K562 (cell line): ENCODE data around the gene SLC12A6.

Source experiments
- ATF2 ChIP-seq: sonication (generic); formaldehyde crosslinking; IDR thresholded peaks from 2 replicates; pipeline ENCODE4 v1.8.1; 2022; ENCODE audit warnings: missing genetic modification reagents
- CEBPG ChIP-seq, 3 experiments: fragments of 200-800 bp in 1 of 3; sonication (Bioruptor generic) in 1 of 3; sonication (generic) in 1 of 3; formaldehyde crosslinking in 1 of 3; IDR thresholded peaks in 2 of 3; conservative IDR thresholded peaks in 1 of 3; 2 replicates each; pipeline versions ENCODE4 v1.6.1 to v1.8.0; 2016 to 2022; ENCODE audit warnings: missing compliant biosample characterization in 2 of 3, missing genetic modification characterization in 2 of 3, mild to moderate bottlenecking in 1 of 3, missing genetic modification reagents in 1 of 3
- RFX7 ChIP-seq: fragments of 250-450 bp; sonication (Bioruptor Pico); IDR thresholded peaks from 2 replicates; pipeline ENCODE4 v1.5.1; 2021; ENCODE audit warnings: mild to moderate bottlenecking

- no peak for TF ChIP-seq RFX7 (CRISPR knock-in tag)
- no peak for TF ChIP-seq ATF2 (CRISPR knock-in tag)
- TF ChIP-seq CEBPG (CRISPR knock-in tag; IDR thresholded peaks at IDR 0.05): no peak
- TF ChIP-seq CEBPG (tag; conservative IDR thresholded peaks at IDR 0.05 in 1 of 2, IDR thresholded peaks at IDR 0.05 in 1 of 2): no peak
Observed at GRCh38 chr15:34359416-34359815, 21.8 kb upstream of the SLC12A6 start.
